Suppressor macrophage treated with lipopolysaccharide for 4 hours (primary cell): ENCODE results near the gene IGFALS.
"Not testable (repeated sequence)": the region's sequence is repeated elsewhere in the genome, so short reads cannot be mapped to it uniquely, and the experiment has no call there.

ENCODE experiments used
- DNase-seq: peaks from one replicate; pipeline ENCODE4 v3.0.0-alpha.2; 2020

Gene IGFALS

DNA sequence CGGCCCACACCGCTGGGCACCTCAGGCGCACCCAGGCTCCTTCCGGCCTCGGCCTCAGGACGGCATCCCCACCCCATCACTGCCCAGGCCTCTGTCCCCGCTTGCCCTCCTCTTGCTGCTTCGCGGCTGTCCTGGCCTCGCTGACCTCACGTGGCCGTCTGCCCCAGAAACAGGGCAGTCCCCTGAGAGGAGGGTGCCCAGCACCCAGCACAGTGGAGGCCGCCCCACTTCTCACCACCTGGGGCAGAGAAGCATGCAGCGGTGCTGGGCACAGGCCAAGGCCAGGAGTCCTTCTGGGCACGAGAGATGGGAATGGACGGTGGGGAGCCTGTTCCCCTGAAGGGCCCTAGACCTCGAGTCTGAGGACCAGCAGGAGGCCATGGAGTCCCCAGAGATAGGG lies 24.2 kb upstream of the IGFALS start:
- no peak for DNase-seq

DNA sequence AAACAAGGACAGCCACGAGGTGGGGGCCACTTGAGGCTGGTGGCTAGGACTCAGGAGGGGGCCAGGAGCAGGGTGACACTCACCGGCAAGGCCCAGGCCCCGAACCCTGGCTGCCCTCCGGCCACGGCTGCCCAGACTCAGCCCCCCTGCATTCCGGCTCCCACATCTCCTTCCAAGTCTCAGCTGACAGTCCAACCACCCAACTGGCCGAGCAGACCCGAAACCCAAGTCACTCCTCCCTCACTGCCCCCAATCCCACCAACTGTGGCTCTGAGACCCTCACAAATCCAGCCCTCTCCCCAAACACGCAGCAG lies 23.7 kb upstream of the IGFALS start:
- no peak for DNase-seq

DNA sequence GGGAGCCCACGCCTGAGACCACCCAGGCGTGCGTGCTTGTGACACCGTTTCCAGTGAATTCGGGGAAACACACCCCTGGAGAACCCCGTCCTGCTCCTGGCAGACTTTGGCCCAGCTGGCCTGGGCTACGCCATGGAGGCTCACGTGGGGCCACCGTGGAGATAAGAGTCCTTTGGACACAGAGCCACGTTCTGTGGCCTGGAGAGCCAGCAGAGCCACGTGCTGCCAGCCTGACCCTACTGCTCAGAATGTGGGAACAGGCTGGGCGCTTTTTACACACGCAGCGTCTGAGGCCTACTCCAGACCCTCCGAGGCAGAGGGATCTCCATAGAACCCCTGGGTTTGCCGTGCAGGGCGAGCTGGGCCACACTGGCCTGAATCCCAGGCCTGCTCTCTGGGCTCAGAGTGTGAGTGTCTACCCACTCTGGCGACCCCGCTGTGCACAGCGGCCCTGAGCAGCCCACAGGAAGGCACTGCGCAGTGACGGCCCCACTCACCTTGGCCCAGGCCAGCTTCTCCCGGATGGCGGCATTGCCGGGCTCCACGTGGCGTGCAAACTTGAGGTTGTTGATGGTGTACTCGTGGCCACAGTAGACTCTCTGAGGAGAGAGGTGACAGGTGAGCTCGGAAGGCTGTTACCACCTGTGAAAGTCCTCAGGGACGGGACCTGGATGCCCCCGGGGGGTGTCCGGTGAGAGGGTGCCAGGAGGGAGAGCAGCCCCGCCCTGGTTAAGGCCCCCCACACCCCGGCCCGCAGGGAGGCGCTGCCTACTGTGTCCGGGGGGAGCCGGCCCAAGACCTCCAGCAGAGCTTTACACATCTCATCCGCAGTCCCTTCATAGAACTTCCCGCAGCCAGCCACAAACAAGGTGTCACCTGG lies 23.1 kb upstream of the IGFALS start:
- DNase-seq: no peak

DNA sequence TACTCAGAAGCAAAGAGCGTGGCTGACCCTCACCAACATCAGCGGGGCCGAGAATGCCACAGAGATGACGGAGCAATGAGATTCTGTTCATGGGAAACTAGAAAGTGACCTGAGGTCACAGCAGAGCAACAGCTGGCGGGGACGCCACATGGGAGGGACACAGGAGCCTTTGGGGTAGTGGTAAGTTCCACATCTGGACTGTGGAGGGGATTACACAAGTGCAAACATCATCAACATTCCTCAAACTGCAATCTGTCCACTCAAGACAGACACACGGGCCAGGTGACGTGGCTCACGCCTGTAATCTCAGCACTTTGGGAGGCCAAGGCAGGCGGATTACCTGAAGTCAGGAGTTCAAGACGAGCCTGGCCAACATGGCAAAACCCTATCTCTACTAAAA lies 22.0 kb upstream of the IGFALS start:
- no peak for DNase-seq

DNA sequence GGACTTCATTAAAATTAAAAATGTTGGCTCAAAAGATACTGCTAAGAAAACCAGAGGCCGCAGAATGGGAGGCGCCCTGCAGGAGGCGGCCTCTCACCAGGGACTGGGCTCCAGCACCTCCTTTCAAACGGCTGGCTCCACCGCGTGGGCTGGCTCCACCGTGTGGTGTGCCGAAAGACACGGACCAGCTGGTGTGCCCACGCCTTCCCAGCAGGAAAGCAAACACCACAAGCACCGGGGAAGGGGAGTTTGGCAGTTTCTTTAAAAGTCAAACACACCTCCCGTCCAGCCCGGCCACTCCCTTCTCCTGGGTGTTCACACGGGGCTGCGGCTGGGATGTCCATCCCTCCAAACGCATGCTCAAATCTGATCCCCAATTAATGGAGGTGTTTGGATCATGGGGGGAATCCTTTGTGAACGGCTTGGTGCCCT lies 19.2 kb upstream of the IGFALS start:
- DNase-seq: peak; percentile 71

DNA sequence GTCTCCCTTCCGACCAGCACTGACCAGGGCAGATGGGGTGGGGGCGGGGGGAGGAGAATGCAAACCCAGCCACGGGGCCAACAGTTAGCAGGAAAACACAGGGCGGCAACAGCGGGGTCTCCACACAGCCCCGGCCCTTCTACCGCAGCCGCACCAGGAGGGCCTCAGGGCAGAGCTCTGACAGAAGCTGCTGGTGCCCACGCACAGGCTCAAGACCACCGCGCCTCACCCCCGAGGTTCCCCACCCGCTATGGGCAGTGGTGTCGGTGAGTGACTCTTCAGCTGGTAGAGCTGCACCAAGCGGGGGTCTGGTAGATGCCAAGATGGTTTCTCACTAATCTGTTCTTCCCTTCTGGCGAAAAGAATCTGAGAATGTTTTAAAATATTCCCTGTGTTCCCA lies 17.0 kb upstream of the IGFALS start:
- DNase-seq: no peak

DNA sequence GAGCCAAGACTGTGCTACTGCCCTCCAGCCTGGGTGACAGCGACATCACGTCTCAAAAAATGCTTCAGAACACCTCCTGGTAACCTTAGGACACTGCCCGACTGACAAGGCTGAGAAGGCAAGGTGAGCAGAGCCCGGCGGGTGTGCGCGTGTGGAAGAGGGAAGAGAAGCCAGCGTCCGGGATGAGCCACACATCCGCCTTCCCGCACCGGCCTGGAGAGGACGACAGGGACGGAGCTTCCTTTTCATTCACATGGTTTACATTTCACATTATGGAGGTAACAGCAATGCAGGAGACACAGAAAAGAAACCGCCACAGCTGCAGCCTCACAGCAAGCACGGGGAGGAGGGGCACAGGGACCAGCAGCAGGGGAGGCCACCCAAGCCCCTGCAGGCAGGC lies 16.6 kb upstream of the IGFALS start:
- DNase-seq: no peak

DNA sequence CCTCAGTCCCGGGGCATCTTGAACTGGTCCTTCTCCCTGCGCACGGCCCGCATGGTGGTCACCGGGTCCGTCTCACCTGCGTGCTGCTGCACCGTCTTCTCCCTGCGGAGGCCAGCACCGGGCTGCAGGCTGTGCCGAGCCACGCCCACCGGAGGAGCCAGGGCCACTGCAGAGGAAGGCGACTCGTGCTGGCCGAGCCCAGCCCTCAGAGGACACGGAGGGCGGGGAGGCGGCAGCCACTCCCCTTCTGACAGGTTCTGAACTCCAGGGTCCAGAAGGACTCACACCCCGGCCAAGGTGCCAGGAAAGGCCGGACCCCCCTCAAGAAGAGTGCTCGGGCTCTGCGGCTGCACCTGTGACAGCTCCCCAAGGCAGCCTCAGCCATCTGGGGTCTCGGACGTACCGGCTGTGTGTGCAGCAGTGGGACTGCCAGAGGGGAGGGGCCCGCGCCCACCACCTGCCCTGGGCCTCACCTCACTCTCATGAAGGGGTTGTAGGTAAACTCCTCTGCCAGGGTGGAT lies 15.8 kb upstream of the IGFALS start:
- DNase-seq: no peak

DNA sequence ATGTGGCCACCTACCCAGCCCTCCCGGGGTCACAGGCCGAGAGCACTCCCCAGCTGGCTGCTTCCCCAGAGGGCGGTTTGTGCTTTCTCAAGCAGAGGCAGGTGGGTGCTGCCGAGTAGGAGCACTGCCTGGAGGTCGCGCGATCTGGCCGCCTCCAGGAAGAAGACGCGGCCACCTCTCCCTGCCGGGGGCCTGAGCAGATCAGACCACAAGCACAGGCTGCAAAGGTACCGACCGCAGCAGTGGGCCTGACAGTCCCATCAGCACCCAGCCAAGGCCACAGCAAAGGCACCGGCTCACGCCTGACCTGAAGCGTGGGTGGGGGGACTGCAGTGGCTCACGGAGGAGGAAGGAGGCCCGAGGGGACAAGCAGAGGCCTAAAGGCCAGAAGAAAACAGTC lies 15.2 kb upstream of the IGFALS start:
- no peak for DNase-seq

DNA sequence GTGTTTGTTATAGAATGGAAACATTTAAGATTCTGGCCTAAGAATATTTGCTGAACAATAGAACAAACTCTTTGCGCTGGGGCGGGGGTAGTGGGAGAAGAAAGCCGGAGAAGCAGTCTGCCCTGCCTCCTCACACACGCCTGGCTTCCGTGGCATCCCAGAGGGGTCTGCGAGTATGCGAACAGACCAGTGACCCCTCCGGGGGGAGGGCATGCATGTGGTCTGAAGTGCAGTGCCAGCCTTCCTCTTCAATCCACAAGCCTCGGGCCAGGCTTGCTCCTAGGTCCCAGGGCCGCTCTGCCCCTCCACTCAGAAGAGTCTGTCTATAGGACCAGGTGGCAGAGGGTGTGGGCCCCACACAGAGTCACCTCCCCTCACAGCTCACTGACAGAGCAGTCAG lies 14.1 kb upstream of the IGFALS start:
- no peak for DNase-seq

DNA sequence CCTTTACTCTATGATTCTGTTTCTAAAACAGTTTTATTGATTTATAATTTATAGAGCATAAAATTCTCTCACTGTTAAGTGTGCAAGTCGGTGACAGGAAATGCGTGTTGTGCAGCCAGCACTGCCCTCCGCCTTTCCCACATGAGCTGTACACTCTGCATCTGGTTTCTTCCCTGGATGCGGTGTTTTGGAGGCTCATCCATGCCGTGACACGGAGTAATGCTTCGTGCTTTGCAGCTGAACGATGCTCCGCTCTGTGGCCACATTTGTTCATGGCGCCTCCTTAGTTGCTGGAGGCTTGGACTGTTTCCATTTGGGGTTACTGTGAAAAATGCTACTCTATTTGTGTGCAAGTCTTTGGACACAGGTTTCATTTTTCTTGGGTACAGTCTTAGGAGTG lies 7.2 kb upstream of the IGFALS start:
- no peak for DNase-seq

DNA sequence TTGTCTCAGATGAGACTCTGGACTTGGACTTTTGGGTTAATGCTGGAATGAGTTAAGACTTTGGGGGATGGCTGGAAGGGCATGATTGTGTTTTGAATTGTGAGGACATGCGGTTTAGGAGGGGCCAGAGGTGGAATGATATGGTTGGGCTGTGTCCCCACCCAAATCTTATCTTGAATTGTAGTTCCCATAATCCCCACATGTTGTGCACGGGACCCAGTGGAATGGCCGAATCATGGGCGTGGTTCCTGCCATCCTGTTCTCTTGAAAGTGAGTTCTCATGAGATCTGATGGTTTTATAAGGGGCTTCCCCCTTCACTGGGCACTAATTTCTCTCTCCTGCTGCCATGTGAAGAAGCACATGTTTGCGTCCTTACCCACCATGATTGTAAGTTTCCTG lies 5.8 kb upstream of the IGFALS start:
- not testable (repeated sequence) for DNase-seq

DNA sequence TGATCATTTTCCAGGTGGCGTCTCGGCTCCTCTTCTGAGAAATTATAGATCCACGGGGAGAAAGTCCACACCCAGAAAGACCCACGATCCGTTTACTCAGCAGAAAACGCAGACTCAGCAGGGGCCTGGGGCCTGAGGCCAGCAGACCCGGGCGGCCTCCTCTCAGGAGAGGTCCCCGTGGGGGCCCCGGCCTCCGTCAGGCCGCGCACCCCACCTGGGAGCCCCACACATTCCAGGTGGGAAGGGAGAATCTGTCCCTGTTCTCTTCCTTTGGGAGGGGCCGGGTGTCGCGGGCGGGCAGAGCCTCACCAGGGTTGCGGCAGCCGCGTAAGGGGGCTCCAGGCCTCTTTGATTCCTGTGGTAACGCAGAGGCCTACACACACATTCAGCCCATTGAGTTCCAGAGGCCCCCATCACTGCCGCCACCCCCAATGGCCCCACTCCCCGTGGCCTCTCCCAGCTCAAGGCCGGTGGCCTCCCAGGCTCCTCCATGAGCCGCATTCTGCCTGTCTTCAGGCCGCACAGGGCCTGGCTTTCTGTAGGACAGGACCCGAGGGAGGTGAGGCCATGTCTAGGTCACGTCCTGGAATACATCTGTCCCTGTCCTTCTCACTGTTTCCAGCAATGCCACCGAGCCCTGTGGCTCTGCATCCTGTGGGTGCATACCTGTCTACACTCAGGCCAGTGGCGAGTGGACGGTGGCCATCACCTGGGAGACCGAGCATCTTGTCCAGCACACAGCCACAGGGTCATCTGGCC lies 1.6 kb upstream of the IGFALS start:
- DNase-seq: no peak

DNA sequence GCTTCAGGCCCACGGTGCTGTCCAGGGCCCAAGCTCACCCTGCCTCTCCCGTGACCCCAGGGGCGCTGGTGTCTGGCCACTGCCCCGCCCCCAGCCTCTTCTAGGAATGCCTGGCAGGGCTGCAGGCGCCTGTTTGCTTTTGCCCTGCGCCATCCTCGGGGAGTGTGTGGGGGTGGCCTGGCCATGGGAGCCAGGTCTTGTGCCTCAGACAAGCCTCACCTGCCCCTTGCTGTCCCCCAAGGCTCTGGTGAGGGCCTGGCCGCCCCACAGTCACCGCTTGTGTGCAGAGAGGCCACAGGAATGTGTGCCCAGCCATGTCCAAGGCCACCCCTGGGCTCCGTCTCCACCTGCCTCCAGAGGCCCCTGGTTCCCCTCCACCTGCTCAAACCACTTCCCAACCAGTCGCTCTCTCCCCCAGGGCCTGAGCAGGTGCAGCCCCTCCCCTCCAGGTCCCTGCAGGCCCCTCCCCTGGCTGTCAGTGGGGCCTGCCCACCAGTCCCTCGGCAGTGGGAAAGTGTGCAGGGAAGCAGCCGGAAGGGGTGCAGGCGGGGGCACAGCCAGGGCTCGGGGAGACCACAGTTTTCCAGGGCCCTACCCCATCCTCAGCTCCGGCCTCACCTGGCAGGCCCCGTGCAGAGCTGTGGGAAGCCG lies 841 bp upstream of the IGFALS start:
- no peak for DNase-seq

DNA sequence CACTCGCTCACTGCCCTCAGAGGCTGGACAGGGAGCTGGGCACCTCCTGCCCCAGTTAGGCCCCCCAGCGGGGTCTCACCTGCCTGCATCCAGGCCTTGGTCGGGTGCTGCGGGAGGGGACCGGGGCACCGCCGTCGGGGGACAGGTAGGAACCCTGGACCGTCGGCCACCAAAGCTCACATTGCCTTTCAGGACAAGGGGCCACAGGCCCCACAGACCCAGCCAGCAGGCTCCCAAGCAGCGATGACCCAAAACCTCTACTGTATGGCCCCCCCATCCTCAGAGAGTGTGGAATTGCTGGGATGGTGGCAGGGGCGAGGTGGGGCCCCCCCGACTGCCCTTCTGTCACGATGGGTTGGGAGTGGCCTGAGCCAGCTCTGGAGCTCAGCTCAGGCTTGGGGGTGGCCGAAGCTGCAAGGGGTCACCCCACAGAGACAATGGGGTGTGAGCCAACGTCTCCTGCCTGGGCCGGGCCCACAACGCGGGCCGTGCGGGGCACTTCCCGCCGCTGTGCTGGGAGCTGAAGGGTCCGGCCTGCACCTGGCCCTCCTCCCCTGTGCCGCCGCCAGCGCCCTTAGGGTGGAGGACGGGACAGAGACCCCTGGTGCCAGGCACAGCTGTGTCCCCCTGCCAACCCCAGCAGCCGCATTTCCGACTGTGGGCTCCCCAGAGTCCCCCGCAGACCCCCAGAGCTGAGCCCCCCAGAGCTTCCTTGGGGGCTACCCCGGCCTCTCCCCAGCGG lies 498 bp downstream of the IGFALS start:
- no peak for DNase-seq

DNA sequence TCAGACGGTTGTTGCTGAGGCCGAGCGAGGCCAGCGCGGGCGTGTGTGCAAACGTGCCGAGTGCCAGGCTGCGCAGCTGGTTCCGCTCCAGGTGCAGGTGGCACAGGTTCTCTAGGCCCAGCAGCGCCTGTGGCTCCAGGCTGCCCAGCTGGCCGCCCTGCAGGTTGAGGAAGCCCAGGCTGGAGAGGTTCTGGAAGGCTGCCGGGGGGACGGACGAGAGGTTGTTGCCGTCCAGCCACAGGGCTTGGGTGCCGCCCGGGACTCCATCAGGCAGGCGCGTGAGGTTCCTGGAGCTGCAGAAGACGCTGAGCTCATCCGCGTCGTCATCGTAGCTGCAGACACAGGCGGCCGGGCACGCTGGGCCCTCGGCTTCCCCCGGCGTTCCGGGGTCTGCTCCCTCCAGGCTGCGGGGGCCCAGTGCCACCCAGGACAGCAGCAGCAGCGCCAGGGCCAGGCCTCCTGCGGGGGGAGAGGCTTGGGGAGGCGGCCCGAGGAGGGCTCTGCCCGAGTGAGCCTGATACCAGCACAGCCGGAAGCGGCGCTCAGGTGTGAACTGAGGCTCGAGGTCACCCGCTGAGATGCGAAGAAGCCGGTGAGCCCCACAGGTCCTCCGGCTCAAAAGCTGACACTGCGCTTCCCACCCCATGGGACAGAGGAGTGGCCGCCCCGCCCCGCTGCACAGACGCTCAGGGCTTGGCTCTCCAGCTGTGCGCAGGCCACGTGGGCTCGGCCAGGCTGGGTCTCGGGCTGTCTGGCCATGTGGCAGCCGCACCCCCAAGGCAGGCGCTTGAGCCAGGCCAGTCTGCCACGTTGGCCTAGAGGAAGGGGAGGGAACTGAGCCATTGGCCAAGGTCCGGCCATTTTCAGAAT lies 1.3 kb downstream of the IGFALS start:
- no peak for DNase-seq

DNA sequence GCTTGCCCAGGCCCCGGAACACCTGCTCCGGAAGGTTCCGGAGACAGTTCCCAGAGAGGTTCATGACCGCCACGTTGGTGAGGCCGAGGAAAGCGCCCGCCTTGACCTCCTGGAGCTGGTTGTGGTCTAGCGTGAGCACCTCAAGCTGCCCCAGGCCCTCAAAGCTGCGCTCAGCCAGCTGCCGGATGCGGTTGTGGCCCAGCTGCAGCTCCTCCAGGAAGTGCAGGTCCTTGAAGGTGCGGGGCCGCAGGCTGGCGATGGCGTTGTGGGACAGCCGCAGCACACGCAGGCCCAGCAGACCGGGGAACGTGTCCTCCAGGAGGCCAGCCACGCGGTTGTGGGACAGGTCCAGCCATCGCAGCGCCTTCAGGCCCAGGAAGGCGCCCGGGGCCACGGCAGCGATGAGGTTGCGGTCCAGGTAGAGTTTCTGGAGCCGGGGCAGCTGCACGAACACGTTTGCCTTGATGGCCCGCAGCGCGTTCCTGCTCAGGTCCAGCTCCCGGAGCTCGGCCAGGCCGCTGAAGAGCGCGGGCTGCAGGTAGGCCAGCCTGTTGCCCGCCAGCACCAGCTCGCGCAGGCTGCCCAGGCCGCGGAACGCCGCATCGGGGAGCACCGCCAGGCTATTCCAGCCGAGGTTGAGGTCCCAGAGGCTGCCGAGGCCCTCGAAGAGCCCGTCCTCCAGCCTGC lies 2.1 kb downstream of the IGFALS start:
- DNase-seq: no peak

DNA sequence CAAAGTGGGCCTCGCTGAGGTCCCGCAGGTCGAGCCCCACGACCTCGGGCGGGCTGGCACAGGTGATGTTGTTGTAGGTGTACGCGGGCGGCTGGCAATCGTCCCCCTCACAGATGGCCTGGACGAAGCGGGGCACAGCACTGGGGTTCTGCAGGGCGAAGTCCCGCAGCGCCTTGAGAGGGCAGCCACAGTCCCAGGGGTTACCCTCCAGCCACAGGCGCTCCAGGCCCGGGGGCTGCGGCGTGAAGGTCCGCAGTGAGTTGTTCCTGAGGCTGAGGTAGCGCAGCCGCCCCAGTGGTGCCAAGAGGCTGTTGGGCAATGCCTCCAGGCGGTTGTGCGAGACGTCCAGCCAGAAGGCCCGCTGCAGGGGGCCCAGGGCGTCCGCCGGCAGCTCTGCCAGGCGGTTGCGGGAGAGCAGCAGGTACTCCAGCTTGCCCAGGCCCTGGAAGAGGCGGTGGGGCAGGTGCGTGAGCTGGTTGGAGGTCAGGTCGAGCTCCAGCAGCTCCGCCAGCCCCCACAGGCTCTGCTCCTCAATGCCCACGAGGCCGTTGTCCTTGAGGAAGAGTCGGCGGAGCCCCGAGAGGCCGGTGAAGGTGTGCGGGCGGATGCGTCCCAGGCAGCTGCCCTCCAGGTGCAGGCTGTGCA lies 2.8 kb downstream of the IGFALS start:
- no peak for DNase-seq

DNA sequence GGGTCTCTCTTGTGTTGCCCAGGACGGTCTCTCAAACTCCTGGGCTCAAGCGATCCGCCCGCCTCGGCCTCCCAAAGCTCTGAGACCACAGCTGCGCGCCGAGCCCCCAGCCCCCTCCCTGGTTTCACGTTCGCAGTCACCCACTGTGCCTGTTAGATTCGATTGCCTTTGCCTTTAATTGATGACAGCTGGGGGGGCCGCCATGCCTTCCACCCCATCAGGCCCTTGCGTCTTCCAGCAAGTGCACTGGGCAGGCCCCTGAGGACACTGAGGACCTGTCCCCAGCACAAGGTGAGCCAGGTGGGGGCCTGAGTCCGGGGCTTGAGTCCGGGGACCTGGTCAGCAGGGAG lies 3.3 kb downstream of the IGFALS start:
- DNase-seq: no peak

DNA sequence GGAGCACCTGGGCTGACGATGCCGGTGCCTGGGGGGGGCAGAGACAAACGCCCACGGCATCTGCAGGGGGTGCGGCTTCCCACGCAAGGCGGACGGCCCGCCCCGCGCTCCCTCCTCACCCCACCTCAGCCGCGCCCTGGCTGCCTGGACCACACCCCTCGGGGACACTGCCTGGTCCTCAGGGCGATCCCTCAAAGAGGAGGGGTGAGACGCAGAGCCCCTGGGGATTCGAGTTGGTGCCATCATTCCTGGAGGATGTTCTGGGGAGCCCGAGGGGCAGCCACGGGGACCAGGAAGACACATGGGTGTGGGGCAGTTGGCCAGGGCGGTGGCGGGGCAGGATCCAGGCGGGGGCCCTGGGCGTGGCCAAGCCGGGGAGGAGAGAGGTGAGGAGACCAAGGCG lies 3.9 kb downstream of the IGFALS start:
- DNase-seq: no peak

DNA sequence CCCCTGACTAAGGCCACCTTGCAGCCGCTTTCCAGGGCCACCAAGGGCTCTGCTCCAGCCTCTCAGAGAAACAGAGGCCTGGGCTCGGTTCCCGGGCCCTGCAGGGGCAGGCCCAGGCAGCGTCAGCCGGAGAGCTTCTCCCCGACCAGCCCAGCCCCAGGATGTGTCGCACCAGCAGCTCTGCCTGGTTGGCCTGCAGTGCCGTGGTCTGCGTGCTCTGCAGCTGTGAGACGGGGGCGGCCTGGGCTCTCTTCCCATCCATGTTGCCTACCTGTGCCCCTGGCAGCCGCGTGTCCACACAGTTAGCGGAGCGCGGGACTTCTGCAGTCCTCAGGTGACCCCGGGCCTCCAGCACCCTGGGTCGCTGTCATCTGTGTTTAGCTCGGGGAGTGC lies 4.8 kb downstream of the IGFALS start:
- DNase-seq: no peak
